Loucy (cell line): Measurements from ENCODE around the gene PLTP.

ENCODE experiments used
- CTCF ChIP-seq: fragments of 200-600 bp; sonication (generic); conservative IDR thresholded peaks from 2 replicates; pipeline ENCODE4 v1.5.1; 2014; ENCODE audit warnings: mild to moderate bottlenecking, antibody characterized with exemption, low read length
- EZH2phosphoT487 ChIP-seq: fragments of 200-600 bp; IDR thresholded peaks from 2 replicates; pipeline ENCODE4 v1.6.1; 2018; ENCODE audit warnings: antibody characterized with exemption, mild to moderate bottlenecking, moderate library complexity, borderline replicate concordance

- no peak for TF ChIP-seq CTCF
- TF ChIP-seq EZH2phosphoT487 = no peak
These were observed 37.4 kb downstream of the PLTP start for GRCh38 chr20:45874576-45874975.
